HG02678 (cell line): Measurements from ENCODE around the gene MTA2.

Experiments used
- ATAC-seq: cut with Tn5 transposase; IDR thresholded peaks from one replicate; pipeline ENCODE4 v1.9.1; 2021; ENCODE audit warnings: mild to moderate bottlenecking, moderate library complexity; ENCODE audit not compliant: unreplicated experiment

MTA2 gene

DNA sequence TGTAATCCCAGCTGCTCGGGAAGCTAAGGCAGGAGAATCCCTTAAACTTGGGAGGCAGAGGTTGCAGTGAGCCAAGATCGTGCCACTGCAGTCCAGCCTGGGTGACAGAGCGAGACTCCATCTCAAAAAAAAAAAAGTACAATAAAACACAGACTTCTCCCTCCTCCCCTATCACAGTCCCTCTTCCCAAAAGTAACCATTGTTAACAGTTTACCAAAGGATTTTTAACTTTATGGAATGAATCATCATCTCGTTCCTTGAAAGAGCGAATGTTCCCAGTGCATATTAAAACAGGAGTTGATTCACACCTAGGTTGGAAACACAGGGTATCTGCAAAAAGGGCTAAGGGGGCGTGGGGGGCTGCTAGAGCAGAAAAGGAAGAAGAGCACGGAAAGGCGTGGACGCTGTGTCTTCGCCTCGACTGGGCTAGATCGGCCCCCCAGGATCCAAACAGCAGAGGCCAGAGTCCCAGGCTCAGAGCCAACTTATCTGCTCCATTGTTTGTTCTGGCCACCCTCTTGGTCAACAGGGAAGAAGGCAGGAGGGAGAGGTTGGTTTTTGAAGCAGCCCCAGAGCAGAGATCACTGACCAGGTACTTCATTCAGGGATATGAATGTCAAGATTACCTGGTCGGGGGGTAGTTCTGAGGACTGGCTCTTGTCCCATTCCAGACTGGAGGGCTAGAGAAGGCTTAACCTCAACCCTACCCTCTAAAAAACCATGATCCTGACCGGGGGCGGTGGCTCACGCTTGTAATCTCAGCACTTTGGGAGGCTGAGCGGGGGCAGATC is 52.9 kb downstream of the MTA2 start:
- no peak for ATAC-seq

DNA sequence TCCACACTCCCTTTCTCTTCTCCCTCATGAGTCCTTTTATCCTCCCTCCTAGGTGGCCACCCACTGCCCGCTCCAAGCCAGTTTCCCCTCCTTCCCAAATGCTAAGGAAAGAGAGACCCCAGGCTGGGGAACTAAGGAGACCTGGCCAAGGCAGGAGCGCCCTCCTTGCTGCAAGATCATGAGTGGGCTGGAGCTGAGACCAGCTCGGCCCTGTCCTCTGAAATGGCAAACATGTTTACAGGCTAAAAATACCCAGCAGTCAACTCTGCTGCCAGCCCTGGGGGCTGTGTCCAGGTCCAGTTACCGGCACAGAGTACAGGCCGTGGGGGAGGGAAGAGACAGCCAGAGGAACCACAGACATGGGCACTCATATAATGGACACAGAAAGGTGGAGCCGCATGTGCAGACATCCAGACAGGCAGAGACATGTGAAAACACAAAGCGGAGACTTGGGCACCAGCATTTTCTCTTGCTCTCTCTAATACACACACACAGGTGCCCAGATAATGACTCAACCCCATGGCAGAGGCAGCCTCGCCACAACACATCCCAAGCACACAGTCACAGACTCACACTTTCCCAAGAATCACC is 53.9 kb downstream of the MTA2 start:
- ATAC-seq: no peak

GRCh38 chr11:62546929-62547625 is 54.6 kb downstream of the MTA2 start:
- no peak for ATAC-seq

GRCh38 chr11:62546244-62546928 is 55.3 kb downstream of the MTA2 start, which contains the start of gene AHNAK:
Gene AHNAK (minus strand): TSS chr11:62546806. CDS start chr11:62536098, 10,708 bp downstream.
- ATAC-seq: peak; percentile 33

GRCh38 chr11:62545437-62546243 is 56.0 kb downstream of the MTA2 start:
- no peak for ATAC-seq

- ATAC-seq: no peak
These were observed 56.9 kb downstream of the MTA2 start for GRCh38 chr11:62544581-62545436.

GRCh38 chr11:62543680-62544444 is 57.8 kb downstream of the MTA2 start:
- ATAC-seq: no peak
